Spleen (tissue), 7 donors: ENCODE data around the gene LINC01488.

ENCODE experiments used
- POLR2AphosphoS5 ChIP-seq, 3 donors: sonication (generic); formaldehyde crosslinking; IDR thresholded peaks; one replicate each; pipeline ENCODE4 v1.5.1; 2017; ENCODE audit warnings: antibody characterized with exemption in 3 of 3
- TF ChIP-seq, protein P1 (sequence below), 11 experiments: fragments of 200-600 bp in 7 of 11; fragments of 450-650 bp in 4 of 11; sonication (generic) in 4 of 11; IDR thresholded peaks in 8 of 11; conservative IDR thresholded peaks in 3 of 11; 1 replicate in 7 of 11; 2 replicates in 4 of 11; pipeline versions ENCODE4 v1.4.0 to v1.8.0; 2016 to 2021; ENCODE audit warnings: antibody characterized with exemption in 11 of 11, inconsistent platforms in 4 of 11, mild to moderate bottlenecking in 1 of 11
- donor health status: DM: no; HTN: no; CAD: no; lungs with moderate emphysema.
- donor health status: DM: no; HTN: no; CAD: no.
- donor health status: DM: no; HTN: no; CAD: no.

DNA sequence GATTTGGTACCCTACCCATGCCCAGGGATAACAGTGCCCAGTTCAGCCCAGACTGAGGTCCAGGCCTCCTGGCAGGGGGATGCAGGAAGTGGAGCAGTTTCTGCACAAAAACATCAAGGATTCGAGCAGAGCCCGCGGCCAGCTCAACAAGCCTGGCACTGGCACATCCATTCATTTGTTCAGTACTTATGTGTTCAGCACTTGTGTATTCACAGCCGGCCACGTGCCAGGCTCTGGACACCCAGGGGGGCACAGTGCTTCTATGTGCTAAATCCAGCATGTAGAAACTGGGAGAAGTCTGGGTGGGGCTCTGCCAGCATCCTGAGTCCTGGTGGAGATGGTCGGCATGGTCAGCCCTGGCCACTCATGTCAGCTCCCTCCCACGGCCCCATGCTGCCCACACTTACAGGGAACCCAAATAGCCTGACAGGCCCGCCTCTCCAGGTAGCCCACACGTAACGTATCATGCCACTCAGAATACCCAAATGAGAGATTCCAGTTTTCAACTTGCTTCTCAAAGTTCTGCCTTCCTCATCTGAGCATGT, 28.5 kb downstream of the LINC01488 start:
- no peak for TF ChIP-seq POLR2AphosphoS5 (IDR thresholded peaks at IDR 0.05)
- TF ChIP-seq, protein P1, sequence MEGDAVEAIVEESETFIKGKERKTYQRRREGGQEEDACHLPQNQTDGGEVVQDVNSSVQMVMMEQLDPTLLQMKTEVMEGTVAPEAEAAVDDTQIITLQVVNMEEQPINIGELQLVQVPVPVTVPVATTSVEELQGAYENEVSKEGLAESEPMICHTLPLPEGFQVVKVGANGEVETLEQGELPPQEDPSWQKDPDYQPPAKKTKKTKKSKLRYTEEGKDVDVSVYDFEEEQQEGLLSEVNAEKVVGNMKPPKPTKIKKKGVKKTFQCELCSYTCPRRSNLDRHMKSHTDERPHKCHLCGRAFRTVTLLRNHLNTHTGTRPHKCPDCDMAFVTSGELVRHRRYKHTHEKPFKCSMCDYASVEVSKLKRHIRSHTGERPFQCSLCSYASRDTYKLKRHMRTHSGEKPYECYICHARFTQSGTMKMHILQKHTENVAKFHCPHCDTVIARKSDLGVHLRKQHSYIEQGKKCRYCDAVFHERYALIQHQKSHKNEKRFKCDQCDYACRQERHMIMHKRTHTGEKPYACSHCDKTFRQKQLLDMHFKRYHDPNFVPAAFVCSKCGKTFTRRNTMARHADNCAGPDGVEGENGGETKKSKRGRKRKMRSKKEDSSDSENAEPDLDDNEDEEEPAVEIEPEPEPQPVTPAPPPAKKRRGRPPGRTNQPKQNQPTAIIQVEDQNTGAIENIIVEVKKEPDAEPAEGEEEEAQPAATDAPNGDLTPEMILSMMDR (IDR thresholded peaks at IDR 0.05 in 8 of 11, conservative IDR thresholded peaks at IDR 0.05 in 3 of 11): no peak
